ENCODE results near the gene C2orf76.

- TF ChIP-seq CTCF (conservative IDR thresholded peaks at IDR 0.05) (no peak), ZFX (IDR thresholded peaks at IDR 0.05) (no peak)
Measured at GRCh38 chr2:119282146-119282995, 84.3 kb downstream of the C2orf76 start.

Measured in C4-2B (cell line).